Small intestine (tissue), 7 donors: ENCODE results near the gene HP1BP3. TPM values are rescaled to one million over a fixed set of nuclear protein-coding genes. Genes with fewer than 3 reads are reported as not detected.

Experiments
- DNase-seq, 2 donors: peaks; one replicate each; pipeline versions ENCODE4 v3.0.0 to v3.0.0-alpha.2; 2013
- FAIRE-seq: peaks from 2 replicates; lab custom pipeline; 2012; peaks lifted over from hg19 to GRCh38; lab: Jason Lieb, UNC
- H3K27ac ChIP-seq, 3 donors: one replicate each; pipeline ENCODE4 v1.5.1; 2013; ENCODE audit warnings: low read length in 2 of 3, mild to moderate bottlenecking in 2 of 3, control low read depth in 1 of 3, inconsistent platforms in 1 of 3, low read depth in 1 of 3, moderate library complexity in 1 of 3
- H3K27me3 ChIP-seq, 3 donors: one replicate each; pipeline ENCODE4 v1.6.1; 2013; ENCODE audit warnings: low read length in 3 of 3, inconsistent platforms in 1 of 3; ENCODE audit not compliant: control insufficient read depth in 3 of 3, insufficient read depth in 3 of 3
- H3K36me3 ChIP-seq, 3 donors: one replicate each; pipeline ENCODE4 v1.6.1; 2013; ENCODE audit warnings: low read length in 3 of 3, inconsistent platforms in 1 of 3, low read depth in 1 of 3, mild to moderate bottlenecking in 1 of 3, moderate library complexity in 1 of 3; ENCODE audit not compliant: control insufficient read depth in 3 of 3, insufficient read depth in 2 of 3
- H3K4me1 ChIP-seq, 3 donors: one replicate each; pipeline ENCODE4 v1.6.1; 2013; ENCODE audit warnings: low read length in 2 of 3, inconsistent platforms in 1 of 3, low read depth in 1 of 3, mild to moderate bottlenecking in 1 of 3, moderate library complexity in 1 of 3; ENCODE audit not compliant: control insufficient read depth in 3 of 3, insufficient read depth in 2 of 3
- H3K4me3 ChIP-seq, 3 donors: one replicate each; pipeline ENCODE4 v1.5.1; 2013; ENCODE audit warnings: low read length in 3 of 3, control low read depth in 1 of 3, inconsistent platforms in 1 of 3, low read depth in 1 of 3, mild to moderate bottlenecking in 1 of 3, moderate library complexity in 1 of 3
- H3K9me3 ChIP-seq, 2 donors: one replicate each; pipeline ENCODE4 v1.6.1; 2013; ENCODE audit warnings: low read depth in 1 of 2, low read length in 1 of 2; ENCODE audit not compliant: control insufficient read depth in 2 of 2, insufficient read depth in 1 of 2
- WGBS, 3 donors: extraction: QIAGEN DNeasy Blood & Tissue Kit; methylation state at CpG; one replicate each; pipeline ENCODE4 v1.1.7; 2013; 5-methylcytosine and 5-hydroxymethylcytosine counted together
- polyA plus RNA-seq, 4 donors: library from polyadenylated mRNA; stranded (reverse) in 3 of 4; unstranded in 1 of 4; fragments of 200-250 nt in 3 of 4; fragments of 120-200 nt in 1 of 4; gene quantifications; one replicate each; pipeline versions ENCODE4 v1.2.1 to v1.2.3, GENCODE V29; 2013
- donor health status: healthy with polysubstance abuse.
- donor health status: control.
- donor health status: control.
- donor health status: Bipolar disorder and iron deficiency.
- donor health status: healthy.

The HP1BP3 gene
- polyA plus RNA-seq, 4 donors: 56.4 to 241 (median 89.0) TPM

- Histone ChIP-seq H3K4me1 (peaks cover 0 to 10% (median 0%) of the 10 kb centered on the region in 3 donors), H3K27ac (peak overlapping the region in 1 of 3 donors; percentile 12), H3K36me3 (no peaks in the 10 kb centered on the region), H3K4me3 (no peak overlapping the region), H3K27me3 (no peaks in the 10 kb centered on the region), H3K9me3 (no peaks in the 10 kb centered on the region)
- FAIRE-seq (no peak), DNase-seq (no peak)
- 81 to 91% (median 90%) methylated on average over 5 of the region's 5 CpGs for WGBS, 3 donors
Measured at GRCh38 chr1:20701847-20702246, 85.3 kb downstream of the HP1BP3 start.

- H3K9me3 ChIP-seq: no peaks in the 10 kb centered on the region
- WGBS, 3 donors: 38 to 70% (median 43%) methylated on average over 7 to 9 of the region's 9 CpGs
- no peak overlapping the region for H3K4me3 ChIP-seq
- peaks cover 0 to 10% (median 0%) of the 10 kb centered on the region in 3 donors for H3K4me1 ChIP-seq
- DNase-seq: peak; percentile 59 to 81
- no peaks in the 10 kb centered on the region for H3K36me3 ChIP-seq
- peak overlapping the region in 1 of 3 donors; percentile 12 for H3K27ac ChIP-seq
- no peak for FAIRE-seq
- H3K27me3 ChIP-seq: no peaks in the 10 kb centered on the region
Measured at GRCh38 chr1:20701446-20701845, 85.7 kb downstream of the HP1BP3 start.

GRCh38 chr1:20700636-20701215 lies 86.4 kb downstream of the HP1BP3 start:
- Histone ChIP-seq H3K36me3 (no peaks in the 10 kb centered on the region), H3K9me3 (no peaks in the 10 kb centered on the region), H3K27ac (no peak overlapping the region), H3K27me3 (no peaks in the 10 kb centered on the region), H3K4me3 (no peak overlapping the region), H3K4me1 (peaks cover 0 to 10% (median 4%) of the 10 kb centered on the region in 3 donors)
- 66 to 79% (median 68%) methylated on average over 17 of the region's 17 CpGs for WGBS, 3 donors
- DNase-seq (no peak), FAIRE-seq (no peak)

GRCh38 chr1:20699558-20699957 lies 87.5 kb downstream of the HP1BP3 start:
- H3K27ac ChIP-seq: no peak overlapping the region
- H3K4me3 ChIP-seq: no peak overlapping the region
- WGBS, 3 donors: 81 to 85% (median 83%) methylated on average over 9 of the region's 9 CpGs
- DNase-seq (no peak), FAIRE-seq (no peak)
- no peaks in the 10 kb centered on the region for H3K9me3 ChIP-seq
- H3K36me3 ChIP-seq: no peaks in the 10 kb centered on the region
- H3K4me1 ChIP-seq: peaks cover 0 to 10% (median 4%) of the 10 kb centered on the region in 3 donors
- no peaks in the 10 kb centered on the region for H3K27me3 ChIP-seq

GRCh38 chr1:20698195-20698910 lies 88.8 kb downstream of the HP1BP3 start:
- 81 to 88% (median 86%) methylated on average over 18 of the region's 18 CpGs for WGBS, 3 donors
- no peaks in the 10 kb centered on the region for H3K9me3 ChIP-seq
- H3K27me3 ChIP-seq: no peaks in the 10 kb centered on the region
- H3K4me1 ChIP-seq: peaks cover 0 to 10% (median 4%) of the 10 kb centered on the region in 3 donors
- DNase-seq (no peak), FAIRE-seq (no peak)
- no peak overlapping the region for H3K4me3 ChIP-seq
- no peaks in the 10 kb centered on the region for H3K36me3 ChIP-seq
- no peak overlapping the region for H3K27ac ChIP-seq

- Histone ChIP-seq H3K27ac (no peak overlapping the region), H3K36me3 (no peaks in the 10 kb centered on the region), H3K27me3 (no peaks in the 10 kb centered on the region), H3K4me3 (no peak overlapping the region), H3K9me3 (no peaks in the 10 kb centered on the region), H3K4me1 (peaks cover 0 to 10% (median 4%) of the 10 kb centered on the region in 3 donors)
- DNase-seq: no peak
- 74 to 85% (median 79%) methylated on average over 12 of the region's 12 CpGs for WGBS, 3 donors
- FAIRE-seq: no peak
Measured at GRCh38 chr1:20697563-20697962, 89.5 kb downstream of the HP1BP3 start.

- peaks cover 0 to 4% (median 4%) of the 10 kb centered on the region in 3 donors for H3K4me1 ChIP-seq
- DNase-seq (peak; percentile 75 to 91), FAIRE-seq (no peak)
- H3K27me3 ChIP-seq: no peaks in the 10 kb centered on the region
- H3K4me3 ChIP-seq: peak overlapping the region in 2 of 3 donors; percentile 61 to 65
- H3K36me3 ChIP-seq: no peaks in the 10 kb centered on the region
- WGBS, 3 donors: 3 to 4% (median 3%) methylated on average over 40 to 46 of the region's 46 CpGs
- peaks cover 0 to 4% of the 10 kb centered on the region in 2 donors for H3K9me3 ChIP-seq
- H3K27ac ChIP-seq: peak overlapping the region in 2 of 3 donors; percentile 47 to 56
Measured at GRCh38 chr1:20696397-20697333, 90.4 kb downstream of the HP1BP3 start.

- DNase-seq: no peak
- no peak overlapping the region for H3K27ac ChIP-seq
- FAIRE-seq: no peak
- no peak overlapping the region for H3K4me3 ChIP-seq
- 81 to 86% (median 82%) methylated on average over 10 of the region's 10 CpGs for WGBS, 3 donors
- no peaks in the 10 kb centered on the region for H3K27me3 ChIP-seq
- no peaks in the 10 kb centered on the region for H3K36me3 ChIP-seq
- H3K9me3 ChIP-seq: peaks cover 0 to 4% of the 10 kb centered on the region in 2 donors
- peaks cover 0 to 4% (median 0%) of the 10 kb centered on the region in 3 donors for H3K4me1 ChIP-seq
Measured at GRCh38 chr1:20695515-20695914, 91.6 kb downstream of the HP1BP3 start.
